Keratinocyte (primary cell): ENCODE data around the gene SEPTIN10. TPM values are rescaled to one million over a fixed set of nuclear protein-coding genes. Genes with fewer than 3 reads are reported as not detected.

Experiments
- DNase-seq: peaks from one replicate; pipeline ENCODE4 v3.0.0-alpha.2; 2011; ENCODE audit warnings: low read depth, missing footprints, low spot score
- FAIRE-seq: peaks from 2 replicates; lab custom pipeline; 2011; peaks lifted over from hg19 to GRCh38; lab: Jason Lieb, UNC
- H2AFZ ChIP-seq: 2 replicates; pipeline ENCODE4 v1.6.0; 2012; ENCODE audit warnings: low read length, control low read depth, inconsistent platforms; ENCODE audit not compliant: control insufficient read depth
- H3K27ac ChIP-seq: 2 replicates; pipeline ENCODE4 v1.5.1; 2011; ENCODE audit warnings: low read length; ENCODE audit not compliant: control insufficient read depth, insufficient read depth
- H3K27me3 ChIP-seq: 3 replicates; pipeline ENCODE4 v1.6.0; 2011; ENCODE audit warnings: low read length; ENCODE audit not compliant: control insufficient read depth, insufficient read depth; ENCODE audit errors: extremely low read depth
- H3K36me3 ChIP-seq, 2 experiments: 2 replicates in 1 of 2; 3 replicates in 1 of 2; pipeline ENCODE4 v1.5.1; 2011; ENCODE audit warnings: low read length in 2 of 2, mild to moderate bottlenecking in 1 of 2; ENCODE audit not compliant: control insufficient read depth in 2 of 2, insufficient read depth in 2 of 2; ENCODE audit errors: extremely low read depth in 1 of 2
- H3K4me1 ChIP-seq: 3 replicates; pipeline ENCODE4 v1.5.1; 2011; ENCODE audit warnings: low read length; ENCODE audit not compliant: control insufficient read depth, insufficient read depth; ENCODE audit errors: extremely low read depth
- H3K4me2 ChIP-seq: 3 replicates; pipeline ENCODE4 v1.6.0; 2011; ENCODE audit warnings: low read depth, low read length; ENCODE audit not compliant: control insufficient read depth, insufficient read depth; ENCODE audit errors: extremely low read depth
- H3K4me3 ChIP-seq, 3 experiments: fragments of 200-600 bp in 1 of 3; sonication (generic) in 1 of 3; 2 replicates in 2 of 3; 3 replicates in 1 of 3; pipeline ENCODE4 v1.5.1; 2011 to 2016; ENCODE audit warnings: low read length in 3 of 3, mild to moderate bottlenecking in 3 of 3, control low read depth in 2 of 3, inconsistent platforms in 1 of 3, low read depth in 1 of 3, mixed read lengths in 1 of 3, mixed run types in 1 of 3, moderate library complexity in 1 of 3; ENCODE audit not compliant: control insufficient read depth in 2 of 3, insufficient read depth in 2 of 3; ENCODE audit errors: extremely low read depth in 1 of 3
- H3K79me2 ChIP-seq: 2 replicates; pipeline ENCODE4 v1.6.0; 2012; ENCODE audit warnings: low read length; ENCODE audit not compliant: control insufficient read depth, insufficient read depth
- H3K9ac ChIP-seq: 3 replicates; pipeline ENCODE4 v1.6.0; 2011; ENCODE audit warnings: low read length; ENCODE audit not compliant: control insufficient read depth, insufficient read depth; ENCODE audit errors: extremely low read depth
- H3K9me1 ChIP-seq: 3 replicates; pipeline ENCODE4 v1.6.0; 2011; ENCODE audit warnings: low read length; ENCODE audit not compliant: control insufficient read depth, insufficient read depth; ENCODE audit errors: extremely low read depth
- H3K9me3 ChIP-seq: 2 replicates; pipeline ENCODE4 v1.5.1; 2012; ENCODE audit warnings: low read depth, low read length; ENCODE audit not compliant: control insufficient read depth
- H4K20me1 ChIP-seq: 3 replicates; pipeline ENCODE4 v1.6.0; 2011; ENCODE audit warnings: low read length; ENCODE audit not compliant: control insufficient read depth, insufficient read depth; ENCODE audit errors: extremely low read depth
- EZH2 ChIP-seq: IDR thresholded peaks from one replicate; pipeline ENCODE4 v1.6.1; 2012; ENCODE audit warnings: inconsistent platforms, mild to moderate bottlenecking, low read length, moderate library complexity
- dilution Hi-C: fragments of 300-500 bp; cut with MboI; formaldehyde crosslinking; loops from one replicate; pipeline ENCODE4 v1.7.0; 2020; ENCODE audit warnings: low sequenced_read_pairs; ENCODE audit not compliant: extremely low pct_ligation_motif_present
- polyA plus RNA-seq, 5 experiments: library from polyadenylated mRNA; depleted of rRNA in 3 of 5; stranded (reverse) in 3 of 5; stranded (forward) in 1 of 5; unstranded in 1 of 5; fragments of >200 nt; gene quantifications; 1 replicate in 1 of 5; 2 replicates in 3 of 5; 3 replicates in 1 of 5; pipeline versions ENCODE4 v1.2.1 to v1.2.3, GENCODE V29; 2011 to 2012; ENCODE audit warnings: missing spikeins in 2 of 5, low read depth in 1 of 5, low replicate concordance in 1 of 5
- TF ChIP-seq, protein P1 (sequence below), 3 experiments: IDR thresholded peaks in 1 of 3; conservative IDR thresholded peaks in 1 of 3; optimal IDR thresholded peaks in 1 of 3; 2 replicates in 2 of 3; 3 replicates in 1 of 3; pipeline versions ENCODE3 to v1.5.1; 2011; ENCODE audit warnings: low read length in 3 of 3, mild to moderate bottlenecking in 3 of 3, moderate library complexity in 2 of 3, control low read depth in 1 of 3, inconsistent platforms in 1 of 3; ENCODE audit not compliant: insufficient read depth in 2 of 3; ENCODE audit errors: extremely low read depth in 1 of 3

Gene SEPTIN10
- polyA plus RNA-seq, 1 donor (not counting 4 experiments of a cell fraction or from before 2014, with no cell fraction given), result 72.6 TPM

- TF ChIP-seq EZH2, result no peak
- TF ChIP-seq, protein P1, sequence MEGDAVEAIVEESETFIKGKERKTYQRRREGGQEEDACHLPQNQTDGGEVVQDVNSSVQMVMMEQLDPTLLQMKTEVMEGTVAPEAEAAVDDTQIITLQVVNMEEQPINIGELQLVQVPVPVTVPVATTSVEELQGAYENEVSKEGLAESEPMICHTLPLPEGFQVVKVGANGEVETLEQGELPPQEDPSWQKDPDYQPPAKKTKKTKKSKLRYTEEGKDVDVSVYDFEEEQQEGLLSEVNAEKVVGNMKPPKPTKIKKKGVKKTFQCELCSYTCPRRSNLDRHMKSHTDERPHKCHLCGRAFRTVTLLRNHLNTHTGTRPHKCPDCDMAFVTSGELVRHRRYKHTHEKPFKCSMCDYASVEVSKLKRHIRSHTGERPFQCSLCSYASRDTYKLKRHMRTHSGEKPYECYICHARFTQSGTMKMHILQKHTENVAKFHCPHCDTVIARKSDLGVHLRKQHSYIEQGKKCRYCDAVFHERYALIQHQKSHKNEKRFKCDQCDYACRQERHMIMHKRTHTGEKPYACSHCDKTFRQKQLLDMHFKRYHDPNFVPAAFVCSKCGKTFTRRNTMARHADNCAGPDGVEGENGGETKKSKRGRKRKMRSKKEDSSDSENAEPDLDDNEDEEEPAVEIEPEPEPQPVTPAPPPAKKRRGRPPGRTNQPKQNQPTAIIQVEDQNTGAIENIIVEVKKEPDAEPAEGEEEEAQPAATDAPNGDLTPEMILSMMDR (optimal IDR thresholded peaks at IDR 0.05 in 1 of 3, IDR thresholded peaks at IDR 0.05 in 1 of 3, conservative IDR thresholded peaks at IDR 0.05 in 1 of 3; ENCODE audit: extremely low read depth in 1 of 3, insufficient read depth in 2 of 3, low read length in 3 of 3), result no peak
- dilution Hi-C loops, result no loop called here
- no peak overlapping the region for H3K9ac ChIP-seq
- H4K20me1 ChIP-seq, result no peaks in the 10 kb centered on the region
- H3K4me2 ChIP-seq, result no peak overlapping the region
- no peaks in the 10 kb centered on the region for H3K9me3 ChIP-seq
- DNase-seq (no peak), FAIRE-seq (no peak)
- H3K27me3 ChIP-seq, result no peaks in the 10 kb centered on the region
- H2AFZ ChIP-seq, result no peak overlapping the region
- no peaks in the 10 kb centered on the region for H3K4me1 ChIP-seq
- no peaks in the 10 kb centered on the region for H3K79me2 ChIP-seq
- no peak overlapping the region for H3K27ac ChIP-seq
- no peak overlapping the region for H3K4me3 ChIP-seq
- peaks cover 0 to 7% of the 10 kb centered on the region in 2 experiments for H3K36me3 ChIP-seq
- no peaks in the 10 kb centered on the region for H3K9me1 ChIP-seq
Measured at GRCh38 chr2:109575373-109575772, 38.4 kb downstream of the SEPTIN10 start.

DNA sequence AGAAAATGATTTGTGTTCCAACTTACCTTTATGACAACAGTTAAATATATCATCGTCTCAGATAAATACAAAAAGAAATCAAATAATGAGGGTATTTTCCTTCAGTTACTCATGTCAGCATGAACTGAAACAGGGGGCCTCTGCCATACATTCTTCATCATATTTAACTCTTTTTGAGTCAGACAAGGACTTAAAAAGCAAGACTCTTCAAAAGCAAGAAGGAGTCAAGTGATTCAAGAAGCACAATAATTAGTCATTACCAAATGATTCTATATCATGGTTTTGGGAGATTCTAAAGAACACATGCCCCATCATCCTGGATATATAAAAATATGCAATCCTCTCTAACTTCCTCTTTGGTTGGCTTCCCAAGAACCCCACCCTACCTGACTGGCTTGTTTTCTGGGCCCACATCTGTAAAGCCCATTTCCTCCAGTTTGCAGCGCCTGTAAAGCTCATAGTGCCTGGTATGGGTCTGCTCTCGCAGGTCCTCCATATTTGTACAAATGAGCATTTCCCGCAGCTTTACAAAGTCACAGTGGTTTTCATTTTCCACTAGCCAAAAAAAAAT, 49.7 kb downstream of the SEPTIN10 start:
- H4K20me1 ChIP-seq, result no peaks in the 10 kb centered on the region
- H3K27ac ChIP-seq, result no peak overlapping the region
- dilution Hi-C loops, result no loop called here
- H3K27me3 ChIP-seq, result no peaks in the 10 kb centered on the region
- no peak overlapping the region for H3K4me2 ChIP-seq
- no peaks in the 10 kb centered on the region for H3K79me2 ChIP-seq
- H3K9me3 ChIP-seq, result no peaks in the 10 kb centered on the region
- no peak for TF ChIP-seq EZH2
- TF ChIP-seq, protein P1 (optimal IDR thresholded peaks at IDR 0.05 in 1 of 3, IDR thresholded peaks at IDR 0.05 in 1 of 3, conservative IDR thresholded peaks at IDR 0.05 in 1 of 3; ENCODE audit: extremely low read depth in 1 of 3, insufficient read depth in 2 of 3, low read length in 3 of 3), result no peak
- no peak overlapping the region for H3K4me3 ChIP-seq
- no peak overlapping the region for H3K9ac ChIP-seq
- H3K4me1 ChIP-seq, result peaks cover 5% of the 10 kb centered on the region
- no peaks in the 10 kb centered on the region for H3K9me1 ChIP-seq
- peaks cover 4 to 10% of the 10 kb centered on the region in 2 experiments for H3K36me3 ChIP-seq
- FAIRE-seq (no peak), DNase-seq (no peak)
- H2AFZ ChIP-seq, result no peak overlapping the region
